Measurements from ENCODE around the gene ASB3.
"Not testable (repeated sequence)": the region's sequence is repeated elsewhere in the genome, so short reads cannot be mapped to it uniquely, and the experiment has no call there.

ASB3 gene

DNA sequence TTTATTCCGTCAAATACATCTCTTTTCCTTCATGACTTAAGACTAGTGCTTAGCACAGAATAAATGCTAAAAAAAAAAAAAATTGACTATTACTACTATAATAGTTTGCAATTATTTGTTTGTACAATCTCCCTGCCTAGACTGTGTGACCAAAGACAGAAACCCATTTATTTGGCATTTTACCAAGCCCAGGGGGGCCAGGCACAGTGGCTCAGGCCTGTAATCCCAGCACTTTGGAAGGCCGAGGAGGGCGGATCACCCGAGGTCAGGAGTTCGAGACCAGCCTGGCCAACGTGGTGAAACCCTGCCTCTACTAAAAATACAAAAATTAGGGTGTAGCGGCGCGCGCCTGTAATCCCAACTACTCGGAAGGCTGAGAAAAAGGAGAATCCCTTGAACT lies 1.4 kb downstream of the ASB3 start:
- no peak for DNase-seq

DNA sequence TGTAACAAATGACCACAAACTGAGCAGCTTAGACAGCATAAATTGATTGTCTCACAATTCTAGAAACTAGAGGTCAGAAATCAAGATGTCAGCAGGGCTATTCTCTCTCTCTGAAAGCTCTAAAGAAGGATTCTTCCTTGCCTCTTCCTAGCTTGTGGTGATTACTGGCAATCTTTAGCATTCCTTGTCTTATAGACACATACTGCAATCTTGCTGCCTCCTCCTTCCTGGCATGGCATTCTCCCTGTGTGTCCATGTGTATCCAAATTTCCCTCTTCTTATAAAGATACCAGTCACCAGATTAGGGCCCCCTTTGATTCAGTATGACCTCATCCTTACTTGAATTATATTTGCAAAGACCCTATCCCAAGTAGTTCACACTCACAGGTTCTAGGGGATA lies 2.3 kb downstream of the ASB3 start:
- no peak for DNase-seq

DNA sequence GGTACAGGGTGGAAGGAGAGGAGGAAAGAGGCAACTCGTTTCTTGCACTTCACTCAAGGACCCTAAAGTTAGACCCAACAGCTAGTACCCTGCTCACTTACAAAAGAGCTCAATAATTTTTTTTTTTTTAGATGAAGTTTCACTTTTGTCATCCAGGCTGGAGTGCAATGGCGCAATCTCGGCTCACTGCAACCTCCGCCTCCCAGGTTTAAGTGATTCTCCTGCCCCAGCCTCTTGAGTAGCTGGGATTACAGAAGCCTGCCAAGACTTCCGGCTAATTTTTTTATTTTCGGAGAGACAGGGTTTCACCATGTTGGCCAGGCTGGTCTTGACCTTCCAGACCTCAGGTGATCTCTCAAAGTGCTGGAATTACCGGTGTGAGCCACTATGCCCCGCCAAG lies 4.1 kb downstream of the ASB3 start:
- DNase-seq = no peak

DNA sequence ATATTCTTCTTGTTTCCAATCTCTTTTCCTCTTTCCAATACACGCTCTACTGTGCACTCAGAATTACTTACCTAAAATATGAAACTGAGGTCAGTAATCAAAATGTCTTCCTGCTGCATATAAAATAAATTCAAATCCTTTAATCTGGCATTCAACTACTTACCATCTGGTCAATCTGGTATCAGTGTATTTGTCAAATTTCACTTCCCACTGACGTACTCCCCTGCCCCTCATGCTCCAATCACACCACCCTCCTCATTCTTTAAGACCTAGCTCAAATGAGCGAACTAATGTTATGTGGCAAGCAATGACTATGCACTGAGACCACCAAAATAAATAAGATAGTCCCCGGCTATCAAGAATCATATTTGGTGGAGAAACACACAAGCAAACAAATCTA lies 6.7 kb downstream of the ASB3 start:
- DNase-seq = no peak

DNA sequence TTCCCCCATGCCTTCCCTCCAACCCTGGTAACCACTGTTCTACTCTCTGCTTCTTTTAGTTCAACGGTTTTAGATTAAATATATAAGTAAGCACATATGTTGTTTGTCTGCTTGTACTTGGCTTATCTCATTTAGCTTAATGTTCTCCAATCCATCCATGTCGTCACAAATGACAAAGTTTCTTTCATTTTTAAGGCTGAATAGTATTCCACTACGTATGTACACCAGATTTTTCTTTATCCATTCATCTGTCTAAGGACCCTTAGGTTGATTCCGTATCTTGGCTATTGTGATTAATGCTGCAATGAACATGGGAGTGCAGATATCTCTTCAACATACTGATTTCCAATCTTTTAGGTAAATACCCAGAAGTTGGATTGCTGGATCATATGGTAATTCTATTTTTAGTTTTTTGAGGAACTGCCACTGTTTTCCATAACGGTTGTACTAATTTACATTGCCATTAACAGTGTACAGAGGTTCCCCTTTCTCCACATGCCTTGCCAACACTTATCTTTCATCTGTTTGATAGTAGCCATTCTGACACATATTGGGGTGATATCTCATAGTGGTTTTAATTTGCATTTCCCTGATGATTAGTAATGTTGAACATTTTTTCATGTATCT lies 8.1 kb downstream of the ASB3 start:
- no peak for DNase-seq

DNA sequence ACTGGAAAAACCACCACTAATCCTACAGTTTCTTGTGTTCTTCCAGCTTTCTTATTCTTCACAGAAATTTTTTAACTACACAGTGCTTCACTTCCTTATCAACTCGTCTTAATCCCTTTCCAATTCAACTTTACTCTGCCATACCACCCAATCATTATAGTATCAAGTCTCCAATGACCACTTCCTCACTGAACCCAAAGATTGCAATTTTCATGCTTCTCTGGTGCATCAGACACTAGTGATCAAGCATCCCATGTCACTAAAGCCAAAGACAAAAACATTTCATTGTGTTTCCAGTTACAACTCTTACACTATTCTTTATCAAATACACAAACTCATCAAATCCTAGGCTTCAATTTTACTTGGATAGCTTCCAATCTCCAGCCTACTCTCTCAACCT lies 9.6 kb downstream of the ASB3 start:
- DNase-seq = no peak

DNA sequence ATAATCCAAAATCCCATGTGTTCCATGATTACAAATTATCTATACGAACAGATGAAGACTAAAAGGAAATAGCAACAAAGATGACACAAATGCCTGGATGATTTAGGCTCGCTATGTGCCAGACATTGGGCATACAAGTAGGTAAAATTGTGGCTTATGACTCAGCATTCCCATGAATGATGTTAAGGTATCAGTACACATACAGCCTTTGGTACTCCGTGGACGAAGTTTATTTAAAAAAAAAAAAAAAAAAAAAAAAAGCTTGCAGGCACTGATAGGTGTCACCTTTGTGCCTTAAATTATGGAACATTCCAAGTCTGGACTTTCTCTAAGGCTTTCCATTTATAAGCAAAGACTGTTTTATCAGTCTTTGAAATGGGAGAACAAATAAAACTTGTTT lies 16.5 kb downstream of the ASB3 start:
- DNase-seq = no peak

DNA sequence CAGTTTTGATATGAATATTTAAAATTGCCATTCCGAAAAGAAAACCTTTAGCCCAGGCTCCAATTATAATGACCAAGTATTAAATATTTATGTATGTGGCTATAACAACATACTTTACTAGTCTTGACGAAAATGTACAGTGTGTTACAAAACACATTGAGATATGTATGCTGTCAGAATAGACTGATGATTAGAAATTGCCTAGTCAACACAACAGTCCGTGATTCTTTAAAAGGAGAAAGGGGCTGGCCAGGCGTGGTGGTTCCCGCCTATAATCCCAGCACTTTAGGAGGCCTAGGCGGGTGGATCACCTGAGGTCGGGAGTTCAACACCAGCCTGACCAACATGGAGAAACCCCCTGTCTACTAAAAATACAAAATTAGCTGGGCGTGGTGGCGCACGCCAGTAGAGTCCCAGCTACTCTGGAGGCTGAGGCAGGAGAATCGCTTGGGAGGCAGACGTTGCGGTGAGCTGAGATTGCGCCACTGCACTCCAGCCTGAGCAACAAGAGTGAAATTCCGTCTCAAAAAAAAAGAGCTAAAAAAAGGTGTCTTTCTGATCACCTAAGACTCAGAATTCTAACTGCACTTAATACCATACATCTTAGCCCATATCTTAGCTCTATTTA lies 17.3 kb downstream of the ASB3 start:
- DNase-seq = no peak

DNA sequence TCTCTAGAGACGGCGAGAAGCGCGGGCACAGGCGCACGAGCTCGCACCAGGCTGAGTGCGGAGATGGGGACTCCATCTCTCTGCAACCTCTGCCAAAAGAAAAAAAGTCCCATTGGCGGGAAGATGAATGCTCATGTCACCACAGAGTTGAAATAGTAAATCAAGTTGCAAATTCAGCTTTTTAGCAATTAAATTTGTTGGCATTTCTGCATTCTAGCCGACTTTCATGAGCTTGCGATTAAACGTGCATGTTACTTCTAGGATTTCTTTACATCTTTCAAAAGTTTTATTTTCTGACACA lies 18.6 kb downstream of the ASB3 start:
- no peak for DNase-seq

DNA sequence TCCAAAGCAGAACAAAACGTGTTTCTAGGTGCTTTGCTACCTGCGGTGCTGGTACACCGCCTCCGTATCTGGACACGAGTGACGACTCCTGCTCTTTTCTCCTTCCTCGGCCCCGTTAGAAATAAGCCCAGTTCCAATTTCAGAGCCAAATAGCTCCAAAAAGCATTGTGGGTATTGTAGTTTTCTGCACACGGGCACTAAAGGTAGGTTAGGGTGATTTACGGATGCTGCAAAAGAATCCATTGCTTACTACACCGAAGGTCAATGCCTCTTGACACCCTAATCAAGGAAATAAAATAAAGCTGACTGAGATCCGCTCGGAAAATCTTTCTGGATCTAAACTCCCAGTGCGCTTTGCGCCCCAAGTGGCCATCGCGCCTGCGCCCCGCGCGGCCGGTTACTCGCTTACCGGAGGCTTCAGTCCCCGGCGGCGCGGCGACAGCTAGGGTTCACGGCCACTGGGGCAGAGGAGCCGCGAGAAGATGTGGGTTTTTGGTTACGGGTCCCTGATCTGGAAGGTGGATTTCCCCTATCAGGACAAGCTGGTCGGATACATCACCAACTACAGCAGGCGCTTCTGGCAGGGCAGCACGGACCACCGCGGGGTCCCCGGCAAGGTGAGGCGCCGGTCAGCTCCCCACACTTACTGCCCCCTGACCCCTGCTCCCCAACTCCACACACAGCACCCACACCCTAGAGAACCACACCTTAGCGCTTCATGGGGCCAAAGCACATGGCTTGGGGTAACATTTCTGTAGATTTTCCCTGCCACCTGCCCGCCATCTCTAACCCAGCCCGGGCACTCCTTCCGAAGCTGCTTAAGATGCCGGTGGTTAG lies 19.1 kb downstream of the ASB3 start, which contains the start of gene CHAC2:
TSS of gene CHAC2 (plus strand) at position 400 of the 837 bp plus-strand sequence. CDS start at position 483, 83 bp downstream.
- peak; percentile 69 to 77 for DNase-seq

DNA sequence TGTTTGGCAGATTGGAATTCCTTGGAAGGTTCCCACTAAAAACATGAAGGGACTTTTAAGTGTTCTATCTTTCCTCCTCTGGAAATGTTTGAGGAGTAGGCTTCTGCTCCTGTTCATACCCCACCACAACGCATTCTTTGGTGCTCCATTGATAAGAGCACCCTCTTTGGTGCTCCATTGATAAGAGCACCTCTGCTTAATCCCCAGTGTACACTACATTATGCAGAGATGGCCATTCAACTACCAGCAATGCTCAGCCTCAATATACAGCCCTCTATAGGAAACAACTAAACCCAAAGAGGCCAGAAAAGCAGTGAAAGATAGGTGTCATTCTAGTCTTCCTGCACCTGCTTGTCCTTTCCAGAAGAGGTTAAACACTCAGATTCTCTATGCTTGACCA lies 21.0 kb downstream of the ASB3 start:
- no peak for DNase-seq

DNA sequence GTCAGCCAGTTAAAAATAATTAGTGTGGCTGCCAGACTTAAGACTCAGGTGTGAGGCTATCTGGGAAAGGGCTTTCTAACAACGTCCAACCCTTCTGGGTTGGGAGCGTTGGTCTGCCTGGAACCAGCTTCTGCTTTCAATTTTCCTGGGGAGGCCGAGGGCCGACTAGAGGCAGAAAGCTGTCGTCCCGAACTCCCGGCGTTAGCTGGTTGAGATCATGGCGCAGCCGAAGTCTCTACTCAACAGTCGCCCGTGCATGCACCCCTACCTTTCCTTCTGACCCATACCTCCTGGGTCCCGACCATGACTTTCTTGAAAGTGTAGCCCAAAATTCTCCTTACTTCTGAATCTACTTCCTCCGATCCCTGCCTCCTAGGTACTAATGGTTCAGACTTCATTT lies 29.5 kb downstream of the ASB3 start:
- DNase-seq = not testable (repeated sequence)

DNA sequence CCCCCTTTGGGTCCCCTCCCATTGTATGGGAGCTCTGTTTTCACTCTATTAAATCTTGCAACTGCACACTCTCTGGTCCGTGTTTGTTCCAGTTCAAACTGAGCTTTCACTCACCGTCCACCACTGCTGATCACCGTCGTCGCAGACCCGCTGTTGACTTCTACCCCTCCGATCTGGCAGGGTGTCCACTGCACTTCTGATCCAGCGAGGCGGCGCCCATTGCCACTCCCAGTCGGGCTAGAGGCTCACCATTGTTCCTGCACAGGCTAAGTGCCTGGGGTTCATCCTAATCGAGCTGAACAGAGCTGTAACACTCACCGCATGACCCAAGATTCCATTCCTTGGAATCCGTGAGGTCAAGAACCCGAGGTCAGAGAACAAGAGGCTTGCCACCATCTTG lies 30.1 kb downstream of the ASB3 start:
- no peak for DNase-seq

DNA sequence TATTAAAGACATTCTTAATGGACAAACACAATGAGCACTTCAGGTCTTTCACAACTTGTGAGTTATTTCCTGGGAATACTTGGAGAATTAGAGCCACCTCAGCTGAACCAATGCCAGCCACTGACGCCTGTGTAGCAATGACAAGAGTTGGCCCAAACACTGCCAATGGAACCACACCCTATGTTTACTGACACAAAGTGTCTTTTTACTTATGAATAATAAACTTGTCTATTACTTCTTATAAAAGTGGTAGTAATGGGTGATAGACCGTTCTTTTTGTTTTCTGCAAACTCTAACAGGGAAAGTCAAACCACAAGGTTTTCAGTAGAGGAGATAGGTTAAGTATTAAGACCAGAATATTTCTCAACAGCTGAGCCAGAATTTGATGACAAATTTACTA lies 31.6 kb downstream of the ASB3 start:
- DNase-seq = no peak

DNA sequence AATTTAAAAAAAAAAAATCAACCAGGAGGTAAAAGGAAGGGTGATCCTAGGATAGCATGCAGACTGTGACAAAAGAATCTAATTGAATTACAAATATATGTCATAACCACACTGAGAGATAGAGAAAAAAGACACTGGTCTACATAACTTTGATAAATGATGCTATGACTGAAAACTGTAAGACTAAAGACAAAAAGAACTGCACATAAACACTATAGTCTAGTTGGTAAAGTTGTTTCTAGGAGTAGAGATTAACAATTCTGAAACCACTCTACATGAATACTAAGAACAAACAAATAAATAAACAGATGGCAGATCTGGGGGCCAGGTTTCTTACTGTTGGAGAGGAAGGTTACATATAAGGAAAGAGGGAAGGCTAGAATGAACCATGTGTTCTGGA lies 33.7 kb downstream of the ASB3 start:
- DNase-seq = no peak

DNA sequence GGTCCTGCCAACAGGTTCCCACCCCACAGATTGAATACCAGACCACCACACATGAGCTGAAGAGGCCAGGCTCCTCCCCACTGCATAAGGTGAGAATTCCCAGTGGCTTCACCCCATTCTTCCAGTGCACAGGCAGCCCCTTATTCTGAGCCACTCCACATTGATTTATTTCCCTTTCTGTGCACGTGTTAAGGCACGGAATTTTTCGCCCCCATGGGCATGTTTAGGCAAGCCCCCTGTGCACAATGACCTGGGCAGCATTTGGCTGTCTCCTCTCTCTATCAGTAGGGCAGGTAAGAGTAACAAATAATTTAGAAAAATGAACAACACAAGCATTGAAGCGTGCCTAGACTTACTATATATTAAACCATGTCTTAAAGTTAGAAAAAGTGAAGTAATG lies 34.4 kb downstream of the ASB3 start:
- DNase-seq = no peak

DNA sequence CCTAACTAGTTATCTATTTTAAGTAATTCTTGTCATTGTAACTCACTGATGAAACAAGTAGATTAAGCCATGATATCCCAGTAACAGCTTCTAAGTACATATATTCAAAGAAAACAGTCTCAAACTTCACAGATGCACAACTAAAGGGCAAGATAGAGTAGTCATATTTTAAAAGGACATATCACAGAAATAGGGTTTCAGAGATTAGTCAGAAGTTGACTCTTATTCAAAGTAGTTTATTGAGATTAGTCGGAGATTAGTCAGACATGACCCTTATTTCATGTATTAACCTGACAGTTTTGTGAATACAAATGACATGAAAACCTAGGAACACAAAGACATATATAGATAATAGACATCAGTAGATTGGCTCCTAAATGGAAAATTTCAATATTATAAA lies 35.0 kb downstream of the ASB3 start:
- no peak for DNase-seq

DNA sequence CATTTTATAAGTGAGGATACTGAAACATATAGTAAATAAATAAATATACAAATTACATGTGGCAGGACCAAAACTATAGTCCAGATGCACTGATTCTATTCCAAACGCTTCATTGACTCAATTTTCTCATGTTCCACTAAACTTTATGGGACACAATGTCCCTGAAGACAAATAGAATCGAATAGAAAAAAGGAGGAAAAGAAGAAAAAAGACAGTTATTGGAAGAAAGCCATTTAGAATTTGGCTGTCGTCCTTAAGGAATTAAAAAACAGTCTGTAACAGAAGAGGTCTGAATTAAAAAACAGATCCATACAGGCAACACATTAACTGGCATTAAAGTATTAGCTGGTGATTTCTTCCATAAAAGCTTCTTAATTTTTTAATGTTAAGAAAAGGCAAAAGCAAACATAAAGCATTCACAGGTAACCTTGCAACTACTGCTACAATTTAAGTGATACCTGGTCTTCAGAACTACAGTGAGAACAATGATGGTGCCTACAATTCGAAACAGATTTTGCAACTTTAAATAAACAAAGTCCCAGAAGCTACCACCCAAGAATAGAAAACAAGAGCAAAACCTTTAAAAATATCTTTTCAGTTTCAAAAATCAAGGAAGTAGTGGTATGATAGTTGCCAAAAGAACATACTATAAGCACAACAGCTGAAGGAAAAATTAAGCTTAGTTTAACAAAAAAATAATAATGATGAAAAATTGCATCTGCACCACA lies 36.5 kb downstream of the ASB3 start:
- DNase-seq = no peak

DNA sequence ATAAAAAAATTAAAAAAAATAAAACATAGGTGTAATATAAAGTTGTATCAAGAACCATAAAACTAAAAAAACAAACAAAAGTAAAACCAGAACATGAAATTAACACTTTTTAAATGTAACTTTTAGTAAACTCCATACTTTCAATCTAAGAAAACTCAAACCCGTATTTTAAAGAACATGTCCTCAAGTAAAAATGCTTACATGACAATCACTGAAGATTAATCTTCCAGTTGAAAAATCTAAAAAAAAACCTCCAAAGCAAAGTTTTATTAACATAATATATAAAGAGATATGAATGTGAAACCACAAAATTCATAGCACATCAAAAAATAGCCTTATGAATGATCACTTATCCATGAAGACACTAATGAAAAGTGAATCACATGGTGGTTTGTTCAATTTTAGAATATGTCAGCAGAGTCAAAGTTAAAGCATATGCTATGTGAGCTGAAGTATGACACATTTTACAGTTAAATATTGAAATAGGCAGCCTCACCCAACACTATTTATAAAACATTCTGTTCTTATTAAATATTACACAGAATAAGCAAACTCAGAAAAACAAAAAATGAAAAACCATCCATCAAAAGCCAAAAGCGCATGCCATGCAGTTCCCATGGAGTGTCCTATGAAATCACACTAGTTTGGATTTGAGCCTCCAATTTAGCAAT lies 42.2 kb downstream of the ASB3 start:
- DNase-seq = no peak

DNA sequence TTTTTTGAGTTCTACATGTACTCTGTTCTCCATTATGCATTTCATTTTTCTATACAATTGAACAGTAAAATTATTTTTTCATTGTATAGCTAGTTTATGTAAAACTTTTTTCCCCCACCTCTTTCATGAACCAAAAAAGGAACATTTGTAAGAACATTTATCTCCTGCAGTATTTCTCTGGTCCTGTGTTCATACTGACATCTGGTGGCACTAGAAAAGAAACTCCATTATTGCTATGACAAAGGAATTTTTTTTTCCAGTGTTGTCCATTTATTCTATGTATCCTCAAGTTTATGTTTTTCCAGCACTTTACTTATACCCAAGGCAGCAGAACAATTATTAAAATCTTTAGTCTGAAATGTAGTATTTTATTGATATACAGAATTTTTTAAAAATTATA lies 46.6 kb downstream of the ASB3 start:
- peak in 1 of 2 donors; percentile 57 for DNase-seq

DNA sequence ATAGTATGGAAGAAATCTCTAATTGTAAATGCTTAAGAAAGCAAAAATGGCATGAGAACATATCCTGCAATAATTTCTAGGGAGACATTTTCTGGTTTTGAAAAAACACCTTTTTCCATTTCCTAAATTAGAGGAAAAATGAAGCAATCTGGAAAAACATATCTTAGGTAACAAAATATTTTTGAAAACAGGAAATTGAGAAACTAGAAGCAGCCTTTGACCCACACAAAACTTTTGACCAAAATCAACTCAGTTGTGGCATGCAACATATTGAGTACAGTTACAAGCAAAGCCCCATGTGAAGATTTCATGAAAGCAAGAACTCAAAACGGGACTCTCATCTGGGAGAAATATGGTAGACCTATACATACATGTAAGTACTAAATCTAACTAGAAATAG lies 47.7 kb downstream of the ASB3 start:
- no peak for DNase-seq

DNA sequence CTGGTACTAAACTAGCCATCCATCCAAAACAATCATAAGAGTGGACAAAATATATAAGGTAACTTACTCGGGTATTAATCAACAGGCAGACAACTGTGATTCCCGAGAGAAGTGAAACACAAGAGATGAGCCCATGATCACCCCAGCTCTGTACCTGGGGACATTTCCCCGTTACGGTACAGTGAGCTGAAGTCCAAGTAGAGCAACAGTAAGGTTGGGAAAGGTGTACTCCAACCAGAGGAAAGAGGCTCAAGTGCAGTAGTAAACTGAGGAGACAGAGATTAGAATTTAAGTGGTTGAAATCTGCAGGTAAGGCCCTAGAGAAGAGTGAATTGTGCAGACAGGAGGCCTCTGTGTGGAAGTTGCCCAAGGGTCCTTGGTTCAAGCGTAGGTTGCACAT lies 49.7 kb downstream of the ASB3 start:
- DNase-seq = no peak

DNA sequence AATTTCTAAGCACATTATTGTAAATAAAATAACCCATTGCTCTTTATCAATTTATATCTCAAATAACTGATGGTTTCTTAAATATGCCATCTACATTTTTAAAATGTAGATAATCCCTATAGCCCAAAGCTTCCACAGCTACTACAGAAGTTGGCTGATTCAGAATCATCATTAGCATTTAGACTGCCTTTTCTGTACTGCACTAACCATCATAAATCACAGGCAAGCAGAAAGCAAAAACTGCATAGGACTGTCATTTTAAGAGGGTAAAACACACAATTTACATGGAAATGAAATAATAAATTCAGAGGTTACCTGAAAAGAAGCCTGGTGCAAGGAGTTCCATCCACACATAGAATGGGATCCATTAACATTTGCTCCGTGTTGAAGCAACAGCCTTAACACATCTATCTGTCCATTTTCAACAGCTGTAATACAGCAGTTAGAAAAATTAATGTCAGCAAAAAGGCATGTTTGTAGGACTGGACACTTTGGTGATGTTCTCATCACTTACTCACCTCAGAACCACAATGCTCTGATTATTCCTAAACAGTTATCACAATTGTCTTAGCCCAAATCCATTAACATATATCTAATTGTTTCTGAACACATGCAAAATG lies 57.5 kb downstream of the ASB3 start:
- DNase-seq = no peak

All from hippocampal formation (tissue), 2 donors.